NT2/D1 (cell line): ENCODE results near the gene STAT1.

ENCODE experiments used
- SUZ12 ChIP-seq: IDR thresholded peaks from 2 replicates; pipeline ENCODE4 v1.6.1; 2011; ENCODE audit not compliant: insufficient read length, insufficient read depth; ENCODE audit errors: extremely low read depth
- YY1 ChIP-seq: IDR thresholded peaks from 2 replicates; pipeline ENCODE4 v1.6.1; 2011; ENCODE audit not compliant: insufficient read length, insufficient read depth
- ZNF274 ChIP-seq: IDR thresholded peaks from 2 replicates; pipeline ENCODE4 v1.6.1; 2011; ENCODE audit warnings: mild to moderate bottlenecking, low read depth, low read length

DNA sequence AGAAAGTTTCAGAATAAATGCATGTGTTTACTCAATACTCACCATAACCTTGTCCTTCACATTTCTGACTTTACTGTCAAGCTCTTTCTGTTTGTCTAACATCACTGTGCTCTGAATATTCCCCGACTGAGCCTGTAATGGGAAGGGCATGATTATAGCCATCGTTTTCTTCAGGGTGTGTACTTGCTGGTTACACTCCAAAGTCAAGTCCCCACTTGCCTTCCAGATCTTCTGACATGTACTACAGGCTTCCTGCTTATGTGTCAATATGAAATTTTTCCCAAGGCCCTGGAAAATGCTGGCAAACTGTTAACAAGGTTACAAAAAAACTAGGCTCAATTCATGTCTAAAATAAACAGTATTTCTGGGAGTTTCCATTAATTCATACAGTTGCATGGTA is 12.9 kb downstream of the STAT1 start:
- TF ChIP-seq SUZ12, result no peak
- TF ChIP-seq YY1, result no peak
- no peak for TF ChIP-seq ZNF274
